Anterior cingulate cortex (tissue), 58 donors: ENCODE results near the gene TSSK3.

Source experiments
- DNase-seq, 58 donors: peaks; one replicate each; lab custom pipeline; 2025; lab: John Stamatoyannopoulos, UW

Gene TSSK3

GRCh38 chr1:32358435-32358834 is 3.9 kb upstream of the TSSK3 start:
- DNase-seq, result no peak

GRCh38 chr1:32361308-32361673 is 1.0 kb upstream of the TSSK3 start:
- peak in 14 of 58 donors; percentile 12 to 54 (median 36) for DNase-seq

DNA sequence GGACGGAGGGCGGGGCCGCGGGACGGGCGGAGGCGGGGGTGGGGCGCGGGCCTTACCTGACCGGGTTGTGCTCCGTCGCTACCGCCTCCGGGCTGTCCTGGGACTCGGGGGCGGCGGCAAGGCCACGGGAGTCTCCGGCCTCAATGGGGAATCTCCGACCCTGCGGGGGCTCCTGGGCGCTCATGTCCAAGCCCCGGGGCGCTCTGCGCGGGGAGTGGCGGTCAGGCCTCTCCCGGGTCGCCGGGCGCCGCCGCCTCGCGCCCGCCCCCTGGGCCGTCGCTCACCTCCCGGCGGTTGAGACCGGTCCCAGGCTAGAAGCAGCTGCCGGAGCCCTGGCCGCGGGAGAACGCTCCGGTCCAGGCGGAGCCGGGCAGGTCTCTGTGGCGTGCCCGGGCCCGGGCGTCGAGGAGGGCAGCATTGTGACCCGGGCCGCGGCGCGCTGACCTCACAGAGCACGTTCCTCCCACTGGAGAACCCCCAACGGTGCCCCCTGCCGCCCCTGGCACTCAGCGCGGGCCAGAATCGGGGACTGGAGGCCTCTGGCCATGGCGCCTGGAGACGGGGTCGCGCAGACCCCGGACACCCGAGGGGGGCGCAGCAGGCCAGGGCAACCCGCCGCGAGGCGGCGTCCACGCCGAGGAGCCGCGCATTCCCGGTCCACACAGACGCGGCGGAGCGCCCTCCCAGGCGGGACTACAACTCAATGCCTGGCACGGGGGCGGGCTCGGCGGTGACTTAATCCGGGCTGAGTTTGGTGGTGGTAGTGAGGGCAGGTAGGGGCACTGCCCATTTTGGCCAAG is 465 bp upstream of the TSSK3 start:
- peak in 50 of 58 donors; percentile 22 to 77 (median 52) for DNase-seq

GRCh38 chr1:32363713-32364112 is 1.4 kb downstream of the TSSK3 start:
- no peak for DNase-seq

DNA sequence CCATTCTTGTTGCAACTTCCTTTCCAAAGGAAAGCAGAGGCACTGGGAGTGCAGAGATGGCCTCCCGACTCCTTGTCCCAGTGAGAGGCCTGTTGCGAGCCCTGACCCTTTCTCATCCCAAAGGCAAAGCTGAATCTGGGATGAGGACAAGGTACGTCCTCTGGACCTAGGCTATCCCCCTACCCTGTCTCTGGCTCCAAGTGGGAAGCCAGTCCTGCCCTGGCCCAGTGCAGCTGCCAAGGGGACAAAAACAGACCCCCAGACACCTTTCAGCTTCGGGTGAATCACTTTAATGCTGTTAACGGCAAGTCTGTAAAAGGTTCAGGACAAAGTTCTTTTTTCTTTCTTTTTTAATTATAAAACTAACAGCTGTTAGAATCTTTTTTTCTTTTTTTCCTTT is 2.5 kb downstream of the TSSK3 start:
- no peak for DNase-seq

DNA sequence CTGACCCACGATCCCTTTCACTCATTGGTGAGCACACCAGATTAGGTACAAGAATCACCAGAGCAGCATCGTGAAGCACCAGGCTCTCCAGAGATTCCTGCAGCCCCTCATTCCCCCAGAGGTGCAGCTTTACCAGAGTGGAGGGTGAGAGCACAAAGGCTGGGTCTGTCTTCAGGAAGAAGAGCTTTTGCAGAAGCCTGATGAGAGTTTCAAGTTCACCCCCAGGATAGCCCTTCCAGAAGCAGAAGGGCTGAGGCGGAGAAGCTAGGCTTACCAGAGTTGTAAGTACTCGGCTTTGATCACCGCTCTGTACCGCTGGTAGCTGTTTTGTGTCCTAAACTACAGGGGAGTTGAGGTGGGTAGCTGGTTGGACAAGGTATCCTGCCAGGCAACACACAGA is 3.1 kb downstream of the TSSK3 start:
- no peak for DNase-seq

DNA sequence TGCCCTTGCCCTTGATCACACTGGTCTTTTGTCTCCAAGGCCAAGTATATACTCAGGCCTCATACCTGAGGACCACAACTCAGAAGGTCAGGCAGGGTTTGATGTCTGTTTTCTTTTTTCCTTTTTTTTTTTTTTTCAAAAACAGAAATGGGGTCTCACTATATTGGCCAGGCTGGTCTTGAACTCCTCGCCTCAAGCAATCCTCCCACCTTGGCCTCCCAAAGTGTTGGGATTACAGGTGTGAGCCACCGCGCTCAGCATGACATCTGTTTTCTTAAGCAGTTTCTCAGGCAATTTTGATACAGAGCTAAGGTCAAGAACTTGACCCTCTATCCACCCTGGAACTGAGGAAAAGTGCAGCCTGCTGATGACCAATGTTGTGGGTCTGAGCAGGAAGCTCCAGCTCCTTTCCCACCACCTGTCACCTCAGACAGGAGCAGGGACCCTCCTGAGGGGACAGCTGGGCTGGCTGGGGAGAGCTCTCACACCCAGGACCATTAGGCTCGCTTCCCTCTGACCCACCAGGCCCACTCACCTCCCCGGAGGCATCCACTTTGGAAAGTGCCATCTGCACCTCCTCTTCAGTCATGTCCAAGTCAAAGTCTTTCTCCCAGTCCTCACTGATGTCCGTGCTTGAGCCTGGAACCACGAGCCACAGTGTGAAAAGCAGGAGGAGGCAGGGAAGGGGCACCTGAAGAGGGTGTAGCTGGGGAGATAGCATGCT is 5.7 kb downstream of the TSSK3 start:
- DNase-seq, result no peak

GRCh38 chr1:32372149-32372756 is 9.9 kb downstream of the TSSK3 start:
- DNase-seq, result no peak

DNA sequence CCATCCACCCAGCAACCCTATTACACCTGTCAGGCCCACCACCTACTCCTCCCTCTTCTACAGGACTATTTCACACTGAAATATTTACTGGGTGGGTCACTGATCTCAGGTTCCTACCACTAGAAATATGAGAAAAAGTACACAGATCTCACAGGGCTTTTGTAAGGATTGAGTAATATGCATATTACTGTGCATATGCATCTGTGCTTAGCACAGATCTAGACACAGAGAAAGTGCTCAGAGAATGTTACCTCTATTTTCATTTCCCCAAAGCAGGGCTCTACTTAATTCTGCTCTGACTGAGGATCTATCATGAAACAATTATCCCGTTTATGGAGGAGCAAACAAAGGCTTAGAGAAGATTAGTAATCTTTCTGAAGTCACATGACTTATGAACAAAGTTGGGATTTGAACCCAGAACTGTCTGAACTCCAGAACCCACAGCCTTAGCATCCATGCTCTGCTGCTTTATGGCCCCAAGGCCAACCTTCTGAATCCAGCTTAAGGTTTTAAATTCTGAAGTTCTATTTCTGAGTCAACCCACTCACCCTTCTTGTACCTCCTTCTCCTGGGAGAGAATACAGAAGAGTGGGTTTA is 11.8 kb downstream of the TSSK3 start:
- no peak for DNase-seq

GRCh38 chr1:32376199-32376598 is 13.9 kb downstream of the TSSK3 start:
- DNase-seq, result no peak

- DNase-seq, result peak in 1 of 58 donors; percentile 9
These were observed 15.3 kb downstream of the TSSK3 start for GRCh38 chr1:32377541-32378220.

- no peak for DNase-seq
These were observed 17.7 kb downstream of the TSSK3 start for GRCh38 chr1:32380057-32380456.

DNA sequence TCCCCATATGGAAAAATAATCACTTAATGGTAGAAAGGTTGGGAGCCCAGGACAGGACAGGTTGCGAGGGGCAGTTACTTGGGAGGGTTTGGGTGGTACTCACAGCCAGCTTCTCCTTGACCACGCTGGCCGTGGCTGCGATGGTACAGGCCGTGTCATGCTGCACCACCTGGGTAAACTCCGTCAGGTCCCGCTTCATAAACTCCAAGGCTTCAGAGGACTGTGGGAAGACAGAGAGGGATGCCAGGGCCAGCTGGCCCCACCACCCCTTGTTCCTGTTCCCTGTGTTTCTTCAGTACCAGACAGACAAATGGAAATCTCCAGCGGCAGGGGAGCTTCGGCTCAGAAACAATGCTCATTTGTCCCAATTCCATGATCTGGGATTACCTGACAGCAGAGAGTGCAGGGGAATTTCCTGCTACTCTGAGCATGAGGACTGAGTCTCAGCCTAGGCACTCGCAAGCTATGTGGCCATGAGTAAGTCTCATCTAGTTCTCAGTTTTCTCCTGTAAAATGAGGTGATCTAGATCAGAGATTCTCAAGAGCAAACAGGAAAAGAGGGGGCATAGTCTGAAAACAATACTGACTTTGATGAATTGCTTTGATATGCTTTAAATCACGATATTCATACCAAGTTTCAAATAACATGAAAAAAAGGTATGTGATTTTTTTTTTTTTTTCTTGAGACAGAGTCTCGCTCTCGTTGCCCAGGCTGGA is 24.5 kb downstream of the TSSK3 start:
- no peak for DNase-seq

- no peak for DNase-seq
These were observed 26.3 kb downstream of the TSSK3 start for GRCh38 chr1:32388641-32389040.

DNA sequence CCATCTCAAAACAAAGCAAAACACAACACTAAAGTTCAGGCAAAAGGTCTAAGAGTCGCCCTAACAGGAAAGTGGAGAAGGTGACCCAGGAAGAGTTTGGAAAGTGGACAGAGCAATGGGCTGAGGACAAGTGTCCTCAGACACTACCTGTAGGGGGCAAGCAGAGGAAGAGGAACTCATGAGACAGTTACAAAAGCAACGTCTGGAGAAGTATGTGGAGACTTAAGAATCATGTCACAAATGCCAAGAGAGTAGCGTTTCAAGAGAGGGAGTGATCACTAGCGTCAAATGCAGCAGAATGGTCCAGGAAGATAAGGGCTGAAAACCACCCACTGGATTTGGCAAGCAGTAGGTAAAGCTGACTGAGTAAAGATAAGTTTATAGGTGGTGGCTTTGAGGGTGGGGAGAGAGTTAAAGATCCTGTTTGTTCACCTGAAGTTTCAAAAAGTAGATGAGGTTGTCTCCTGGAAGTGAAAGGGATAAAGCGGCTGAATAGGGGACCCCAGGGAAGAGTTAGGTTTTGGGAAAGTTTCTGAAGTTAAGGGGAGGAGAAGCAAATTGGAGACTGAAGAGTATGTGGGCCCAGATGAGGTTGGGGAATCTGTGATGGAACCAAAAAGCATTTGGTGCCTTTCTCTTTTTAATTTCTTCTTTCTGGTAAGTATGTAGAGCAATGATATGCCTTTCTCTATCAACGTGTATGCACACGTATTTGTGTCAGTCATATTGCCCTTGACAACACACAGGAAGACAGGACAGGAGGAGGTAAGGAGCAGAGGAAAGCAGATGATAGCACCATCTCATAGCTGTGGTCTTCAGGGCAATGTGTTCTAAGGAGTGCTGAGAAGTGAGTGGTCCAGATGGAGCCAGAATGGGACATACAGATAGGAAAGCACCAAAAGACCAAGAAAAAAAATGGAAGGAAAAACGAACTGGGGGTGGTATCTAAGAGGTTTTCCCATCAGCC is 28.8 kb downstream of the TSSK3 start:
- DNase-seq, result no peak

DNA sequence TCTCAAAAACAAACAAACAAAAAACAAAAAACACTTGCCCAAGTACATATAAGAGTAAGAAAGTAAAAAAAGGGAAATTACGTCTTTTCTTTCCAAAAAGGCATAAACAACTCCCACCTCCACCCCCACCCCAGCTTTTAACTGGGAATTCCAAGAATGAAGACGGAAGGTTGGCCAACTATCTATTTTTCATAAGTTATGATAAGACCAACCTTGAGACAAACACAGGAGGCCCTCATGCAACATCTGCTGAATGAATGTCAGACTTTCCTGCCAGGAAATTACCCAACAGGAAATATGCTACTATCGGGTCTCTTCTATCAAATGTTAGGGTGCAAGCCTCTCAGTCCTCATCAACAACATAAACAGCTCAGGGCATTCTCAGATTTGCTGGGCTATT is 30.0 kb downstream of the TSSK3 start:
- no peak for DNase-seq

DNA sequence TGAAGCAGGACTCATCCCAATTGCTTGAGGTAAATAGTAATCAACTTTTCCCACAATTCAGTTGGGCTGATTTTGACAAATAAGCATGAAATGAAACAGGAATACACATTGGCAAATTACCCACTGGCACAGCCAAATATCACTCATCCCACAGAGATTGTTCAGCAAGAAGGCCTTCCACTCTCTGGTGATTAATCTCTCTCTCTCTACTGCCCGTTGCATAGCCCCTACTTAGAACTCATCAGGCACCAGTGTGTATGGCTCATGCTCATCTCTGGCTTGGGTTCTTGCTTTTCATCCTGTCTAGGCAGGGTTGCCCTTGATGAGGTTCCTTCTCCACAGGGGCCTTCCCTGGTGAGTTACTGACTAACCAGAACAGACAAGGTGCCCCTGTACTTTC is 30.8 kb downstream of the TSSK3 start:
- DNase-seq, result no peak

DNA sequence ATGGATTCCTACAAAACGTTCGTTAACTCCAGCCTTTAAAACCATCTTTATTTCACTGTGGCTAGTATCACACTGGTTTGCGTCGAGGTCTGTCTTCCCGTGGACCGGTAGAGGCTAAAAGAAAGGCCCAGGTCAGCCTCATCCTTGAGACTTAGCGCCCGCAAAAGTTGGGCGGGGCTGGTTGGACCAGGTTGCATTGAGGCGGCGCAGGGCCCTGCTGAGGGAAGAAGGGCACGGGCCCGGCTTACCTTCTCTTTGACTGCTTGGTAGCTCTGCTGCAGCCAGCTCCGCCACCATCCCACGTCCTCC is 31.4 kb downstream of the TSSK3 start:
- DNase-seq, result peak in 12 of 58 donors; percentile 34 to 63 (median 50)
